Fibroblast of villous mesenchyme (primary cell): ENCODE measurements around the gene SLC38A9. TPM values are rescaled to one million over a fixed set of nuclear protein-coding genes. Genes with fewer than 3 reads are reported as not detected.
"Not testable (repeated sequence)": the region's sequence is repeated elsewhere in the genome, so short reads cannot be mapped to it uniquely, and the experiment has no call there.

Experiments used
- DNase-seq: peaks from one replicate; pipeline ENCODE4 v3.0.0-alpha.2; 2010; ENCODE audit warnings: low read depth
- H3K4me3 ChIP-seq: 2 replicates; pipeline ENCODE4 v1.5.1; 2011; ENCODE audit warnings: low read depth, mild to moderate bottlenecking, low read length
- total RNA-seq: library from RNA; depleted of rRNA; stranded (reverse); fragments of >200 nt; gene quantifications from 2 replicates; pipeline ENCODE4 v1.2.3, GENCODE V29; 2012
- TF ChIP-seq, protein P1 (sequence below): IDR thresholded peaks from 2 replicates; pipeline ENCODE4 v1.5.1; 2012; ENCODE audit warnings: low read depth, mild to moderate bottlenecking, low read length; ENCODE audit not compliant: insufficient read depth

The SLC38A9 gene
- total RNA-seq, 1 donor = 52.7 TPM

DNA sequence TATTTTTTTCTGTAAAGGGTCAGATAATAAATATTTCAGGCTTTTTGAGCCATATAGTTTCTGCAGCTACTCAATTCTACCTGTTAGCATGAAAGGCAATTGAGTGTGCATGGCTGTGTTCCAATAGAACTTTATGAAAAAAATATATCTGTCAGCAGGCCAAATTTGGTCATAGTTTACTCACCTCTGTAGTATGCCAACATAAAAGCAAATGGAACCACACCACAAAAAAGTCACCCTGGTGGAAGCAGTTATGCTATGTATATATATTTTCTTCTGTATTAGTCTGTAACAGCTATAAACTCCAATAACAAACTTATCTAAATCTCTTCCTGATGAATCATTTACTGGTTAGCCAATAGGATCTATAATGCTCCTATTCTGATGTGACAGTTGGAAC is 3.4 kb downstream of the SLC38A9 start:
- DNase-seq = no peak
- TF ChIP-seq, protein P1, sequence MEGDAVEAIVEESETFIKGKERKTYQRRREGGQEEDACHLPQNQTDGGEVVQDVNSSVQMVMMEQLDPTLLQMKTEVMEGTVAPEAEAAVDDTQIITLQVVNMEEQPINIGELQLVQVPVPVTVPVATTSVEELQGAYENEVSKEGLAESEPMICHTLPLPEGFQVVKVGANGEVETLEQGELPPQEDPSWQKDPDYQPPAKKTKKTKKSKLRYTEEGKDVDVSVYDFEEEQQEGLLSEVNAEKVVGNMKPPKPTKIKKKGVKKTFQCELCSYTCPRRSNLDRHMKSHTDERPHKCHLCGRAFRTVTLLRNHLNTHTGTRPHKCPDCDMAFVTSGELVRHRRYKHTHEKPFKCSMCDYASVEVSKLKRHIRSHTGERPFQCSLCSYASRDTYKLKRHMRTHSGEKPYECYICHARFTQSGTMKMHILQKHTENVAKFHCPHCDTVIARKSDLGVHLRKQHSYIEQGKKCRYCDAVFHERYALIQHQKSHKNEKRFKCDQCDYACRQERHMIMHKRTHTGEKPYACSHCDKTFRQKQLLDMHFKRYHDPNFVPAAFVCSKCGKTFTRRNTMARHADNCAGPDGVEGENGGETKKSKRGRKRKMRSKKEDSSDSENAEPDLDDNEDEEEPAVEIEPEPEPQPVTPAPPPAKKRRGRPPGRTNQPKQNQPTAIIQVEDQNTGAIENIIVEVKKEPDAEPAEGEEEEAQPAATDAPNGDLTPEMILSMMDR = no peak
- H3K4me3 ChIP-seq = no peak overlapping the region

DNA sequence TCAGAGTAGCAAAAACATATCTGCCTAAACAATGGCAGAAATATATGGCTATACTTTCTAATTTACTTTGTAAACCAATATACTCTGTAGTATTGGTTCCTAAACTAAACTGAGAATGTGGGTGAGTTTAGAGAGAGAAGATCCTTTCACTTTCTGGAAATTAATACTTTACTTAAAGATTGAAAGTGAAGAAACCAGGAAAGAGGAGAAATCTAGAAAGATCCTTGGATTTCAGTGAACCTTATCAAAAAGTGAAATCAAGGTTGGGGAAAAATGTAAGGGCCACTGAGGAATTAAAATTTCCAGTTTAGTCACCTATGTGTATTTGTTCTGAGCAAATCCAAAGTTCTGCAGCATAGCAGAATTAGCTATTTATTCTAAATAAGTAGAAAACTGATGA is 5.9 kb downstream of the SLC38A9 start:
- no peak overlapping the region for H3K4me3 ChIP-seq
- DNase-seq = no peak
- TF ChIP-seq, protein P1 = no peak

DNA sequence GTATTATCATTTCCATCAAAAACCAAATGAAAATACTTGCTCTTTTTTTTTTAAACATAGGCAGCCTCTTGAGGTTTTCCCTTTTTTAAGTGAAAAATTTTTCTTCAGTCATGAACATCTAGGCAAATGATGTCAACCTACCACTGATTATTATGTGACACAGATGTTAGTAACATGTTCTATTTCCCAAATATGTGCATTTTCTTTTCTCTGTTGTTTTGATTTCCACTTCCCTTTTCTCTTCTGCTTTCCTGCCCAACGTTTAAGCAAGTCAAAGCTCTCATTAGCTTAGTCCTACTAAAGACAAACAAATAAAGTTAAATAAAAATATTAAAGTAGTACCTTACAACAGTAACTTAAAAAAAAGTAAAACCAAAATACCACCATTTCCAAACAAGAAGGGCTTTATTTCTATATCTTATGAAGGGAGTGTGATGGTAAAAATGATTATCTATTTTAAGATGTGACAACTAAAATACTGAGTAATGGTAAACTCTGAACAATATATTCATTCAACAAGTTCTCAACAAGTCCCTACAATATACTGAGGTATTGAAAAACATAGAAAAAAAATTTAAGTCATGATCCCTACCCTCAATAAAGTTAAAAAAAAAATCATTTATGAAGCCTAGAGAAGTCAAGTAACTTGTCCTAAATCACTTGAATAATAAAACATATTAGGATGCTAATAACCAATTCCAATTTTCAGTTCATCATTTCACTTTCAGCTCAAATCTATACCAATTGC is 9.4 kb downstream of the SLC38A9 start:
- no peak overlapping the region for H3K4me3 ChIP-seq
- DNase-seq = no peak
- TF ChIP-seq, protein P1 = no peak

DNA sequence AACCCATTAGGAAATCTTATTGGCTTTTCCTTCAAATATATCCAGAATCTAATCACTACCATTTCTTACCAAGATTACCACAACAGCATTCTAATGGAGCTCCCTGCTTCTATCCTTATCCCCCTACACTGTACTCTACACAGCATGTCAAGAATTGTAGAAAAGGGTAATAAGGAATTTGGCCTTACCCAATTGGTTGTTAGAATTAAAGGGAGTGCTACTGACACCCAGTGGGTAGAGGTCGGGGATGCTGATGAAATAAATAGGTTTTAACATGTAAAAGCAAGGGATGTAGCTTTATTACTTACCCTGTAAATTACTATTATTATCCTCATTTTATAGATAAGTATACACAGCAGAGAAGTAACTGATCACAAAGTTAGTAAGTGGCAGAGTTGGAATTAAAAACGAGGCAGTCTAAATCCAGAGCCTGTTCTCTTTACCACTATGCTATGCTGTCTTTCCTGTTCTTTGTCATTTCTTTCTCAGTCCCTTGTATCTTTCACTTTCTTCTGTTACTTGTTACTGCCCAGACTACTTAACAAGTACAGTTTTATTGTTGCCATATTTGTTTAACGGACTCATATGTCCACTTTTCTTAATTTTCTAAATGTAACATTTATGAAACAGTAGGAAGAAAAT is 10.5 kb downstream of the SLC38A9 start:
- TF ChIP-seq, protein P1 = no peak
- no peak overlapping the region for H3K4me3 ChIP-seq
- no peak for DNase-seq

DNA sequence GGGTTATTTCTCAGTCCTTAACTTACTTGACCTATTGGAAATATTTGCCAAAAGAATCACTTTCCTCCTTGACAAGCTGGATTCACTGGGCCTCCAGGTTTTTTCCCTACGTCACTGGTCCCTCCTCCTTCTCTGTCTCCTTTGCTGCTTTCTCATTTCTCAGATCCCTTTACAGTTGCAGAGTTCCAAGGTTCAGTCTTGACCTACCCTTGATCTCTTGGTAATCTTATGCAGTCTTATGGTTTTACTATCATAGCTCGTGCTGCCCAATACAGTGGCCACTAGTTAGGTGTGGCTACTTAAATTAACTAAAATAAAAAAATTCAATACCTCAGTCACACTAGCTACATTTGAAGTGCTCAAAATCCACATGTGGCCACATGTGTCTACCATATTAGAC is 11.4 kb downstream of the SLC38A9 start:
- DNase-seq = no peak
- no peak overlapping the region for H3K4me3 ChIP-seq
- TF ChIP-seq, protein P1 = no peak

DNA sequence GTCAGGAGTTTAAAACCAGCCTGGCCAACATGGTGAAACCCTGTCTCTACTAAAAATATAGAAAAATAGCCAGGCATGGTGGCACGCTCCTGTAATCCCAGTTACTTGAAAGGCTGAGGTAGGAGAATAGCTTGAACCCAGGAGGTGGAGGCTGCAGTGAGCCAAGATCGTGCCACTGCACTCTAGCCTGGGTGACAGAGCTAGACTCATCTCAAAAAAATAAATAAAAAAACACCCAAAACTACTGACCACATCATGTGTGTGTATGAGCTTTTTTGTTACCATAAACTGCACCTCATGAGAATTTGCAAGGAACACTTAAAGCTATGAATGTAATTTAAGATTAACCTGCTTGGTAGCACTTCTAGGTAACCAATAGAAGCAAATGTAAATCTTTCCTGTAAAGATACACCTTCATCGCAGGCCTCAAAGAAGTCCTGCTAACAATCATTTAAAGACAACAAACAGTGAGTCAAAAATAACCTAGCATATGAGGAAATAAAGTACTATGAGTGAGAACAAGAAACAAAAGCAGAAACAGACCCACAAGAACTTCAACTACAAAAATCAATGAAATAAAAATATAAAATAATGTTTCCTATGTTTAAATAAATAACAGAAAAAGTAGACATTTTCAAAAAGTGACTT is 13.0 kb downstream of the SLC38A9 start:
- H3K4me3 ChIP-seq = no peak overlapping the region
- DNase-seq = no peak
- TF ChIP-seq, protein P1 = no peak

DNA sequence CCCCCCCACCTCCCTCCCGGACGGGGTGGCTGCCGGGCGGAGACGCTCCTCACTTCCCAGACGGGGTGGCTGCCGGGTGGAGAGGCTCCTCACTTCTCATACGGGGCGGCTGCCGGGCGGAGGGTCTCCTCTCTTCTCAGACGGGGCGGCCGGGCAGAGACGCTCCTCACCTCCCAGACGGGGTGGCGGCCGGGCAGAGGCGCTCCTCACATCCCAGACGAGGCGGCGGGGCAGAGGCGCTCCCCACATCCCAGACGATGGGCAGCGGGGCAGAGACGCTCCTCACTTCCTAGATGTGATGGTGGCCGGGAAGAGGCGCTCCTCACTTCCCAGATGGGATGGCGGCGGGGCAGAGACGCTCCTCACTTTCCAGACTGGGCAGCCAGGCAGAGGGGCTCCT is 15.4 kb downstream of the SLC38A9 start:
- H3K4me3 ChIP-seq, DNase-seq: not testable (repeated sequence)
